ENCODE data around the gene CAMK2D.

CAMK2D gene

DNA sequence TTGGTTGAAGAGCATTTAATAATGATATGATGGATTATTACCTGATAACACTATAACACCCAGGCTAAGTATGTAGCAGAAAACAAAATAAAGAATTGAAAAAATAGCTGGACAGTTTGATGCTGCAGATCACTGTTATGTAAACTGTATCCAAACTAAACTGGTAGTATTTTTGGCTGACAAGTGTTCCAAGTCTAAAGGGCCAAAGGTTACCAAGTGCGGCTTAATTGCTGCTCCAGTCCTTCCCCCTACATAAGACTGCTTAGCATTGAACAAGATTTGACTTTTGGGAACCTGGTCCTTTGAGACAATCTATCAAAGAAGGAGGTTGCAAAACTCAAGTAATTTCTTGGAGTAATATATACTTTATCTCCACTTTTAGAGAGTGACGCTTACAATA, 249.6 kb downstream of the CAMK2D start:
- Histone ChIP-seq H3K27me3 (replicated peaks; ENCODE audit: control insufficient read depth, insufficient read depth, low read length) (no peaks in the 10 kb centered on the region), H3K36me3 (ENCODE audit: control insufficient read depth, insufficient read depth, low read length) (peaks cover 2% of the 10 kb centered on the region; the same call in 1 of the 2 replicates), H3K4me3 (replicated peaks; ENCODE audit: low read depth, low read length) (no peak overlapping the region)
- no peak for TF ChIP-seq CTCF (IDR thresholded peaks at IDR 0.05; ENCODE audit: insufficient read depth, low read length, poor library complexity, severe bottlenecking)
- no peak for DNase-seq (ENCODE audit: extremely low read depth, insufficient read length)

DNA sequence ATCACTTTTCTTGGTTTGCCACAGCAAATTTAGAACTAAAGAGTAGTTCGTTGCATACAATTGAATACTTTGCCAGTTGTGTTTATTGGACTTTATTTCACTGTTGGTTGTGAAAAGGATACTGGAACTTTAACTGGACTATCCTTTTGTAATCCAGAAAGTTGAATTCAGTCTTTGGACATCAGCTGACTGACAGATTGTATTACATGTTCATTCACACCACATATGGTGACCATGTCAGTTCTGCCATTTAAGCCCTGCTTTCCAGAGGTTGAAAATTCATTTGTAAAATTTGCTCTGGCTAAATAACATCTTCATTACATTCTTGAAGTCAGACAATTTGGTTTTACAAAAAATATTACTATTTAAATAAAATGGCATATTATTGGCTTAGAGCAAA, 251.7 kb downstream of the CAMK2D start:
- H3K27me3 ChIP-seq (replicated peaks; ENCODE audit: control insufficient read depth, insufficient read depth, low read length): no peaks in the 10 kb centered on the region
- H3K4me3 ChIP-seq (replicated peaks; ENCODE audit: low read depth, low read length): no peak overlapping the region
- DNase-seq (ENCODE audit: extremely low read depth, insufficient read length): no peak
- H3K36me3 ChIP-seq (ENCODE audit: control insufficient read depth, insufficient read depth, low read length): peaks cover 2% of the 10 kb centered on the region; the same call in 1 of the 2 replicates
- TF ChIP-seq CTCF (IDR thresholded peaks at IDR 0.05; ENCODE audit: insufficient read depth, low read length, poor library complexity, severe bottlenecking): no peak

GRCh38 chr4:113505044-113505443, 256.5 kb downstream of the CAMK2D start:
- Histone ChIP-seq H3K4me3 (replicated peaks; ENCODE audit: low read depth, low read length) (no peak overlapping the region), H3K27me3 (replicated peaks; ENCODE audit: control insufficient read depth, insufficient read depth, low read length) (no peaks in the 10 kb centered on the region), H3K36me3 (ENCODE audit: control insufficient read depth, insufficient read depth, low read length) (no peaks in the 10 kb centered on the region)
- no peak for TF ChIP-seq CTCF (IDR thresholded peaks at IDR 0.05; ENCODE audit: insufficient read depth, low read length, poor library complexity, severe bottlenecking)
- no peak for DNase-seq (ENCODE audit: extremely low read depth, insufficient read length)

DNA sequence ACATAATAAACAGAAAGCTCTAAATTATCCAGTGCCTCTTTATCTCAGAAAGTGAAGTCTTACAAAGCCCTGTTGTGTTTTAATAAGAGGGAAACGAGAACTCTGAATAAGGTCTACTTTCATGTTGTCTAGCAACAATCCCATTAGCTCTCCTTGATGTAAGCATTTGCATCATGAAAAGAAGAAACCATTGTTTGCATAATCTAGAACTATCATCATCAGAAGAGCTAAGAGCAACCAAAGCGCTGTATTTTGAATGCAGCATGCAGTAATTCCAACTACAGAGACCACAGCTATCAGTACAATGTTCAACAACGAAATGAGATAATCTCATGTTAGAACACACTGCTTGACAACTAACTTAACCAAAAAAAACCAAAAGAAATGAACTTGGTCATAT, 257.1 kb downstream of the CAMK2D start:
- H3K36me3 ChIP-seq (ENCODE audit: control insufficient read depth, insufficient read depth, low read length): no peaks in the 10 kb centered on the region
- no peak for DNase-seq (ENCODE audit: extremely low read depth, insufficient read length)
- no peak for TF ChIP-seq CTCF (IDR thresholded peaks at IDR 0.05; ENCODE audit: insufficient read depth, low read length, poor library complexity, severe bottlenecking)

GRCh38 chr4:113503691-113504090, 257.8 kb downstream of the CAMK2D start:
- TF ChIP-seq CTCF (IDR thresholded peaks at IDR 0.05; ENCODE audit: insufficient read depth, low read length, poor library complexity, severe bottlenecking): no peak

More for the DNA sequence above, 257.1 kb downstream of the CAMK2D start:
- Histone ChIP-seq H3K27me3 (replicated peaks; ENCODE audit: control insufficient read depth, insufficient read depth, low read length) (no peaks in the 10 kb centered on the region), H3K4me3 (replicated peaks; ENCODE audit: low read depth, low read length) (no peak overlapping the region)

GRCh38 chr4:113502906-113503305, 258.6 kb downstream of the CAMK2D start:
- no peak for TF ChIP-seq CTCF (IDR thresholded peaks at IDR 0.05; ENCODE audit: insufficient read depth, low read length, poor library complexity, severe bottlenecking)
- H3K4me3 ChIP-seq (replicated peaks; ENCODE audit: low read depth, low read length): no peak overlapping the region
- no peaks in the 10 kb centered on the region for H3K27me3 ChIP-seq (replicated peaks; ENCODE audit: control insufficient read depth, insufficient read depth, low read length)
- no peaks in the 10 kb centered on the region for H3K36me3 ChIP-seq (ENCODE audit: control insufficient read depth, insufficient read depth, low read length)
- DNase-seq (ENCODE audit: extremely low read depth, insufficient read length): no peak

More at GRCh38 chr4:113503691-113504090, 257.8 kb downstream of the CAMK2D start:
- DNase-seq (ENCODE audit: extremely low read depth, insufficient read length): no peak
- H3K4me3 ChIP-seq (replicated peaks; ENCODE audit: low read depth, low read length): no peak overlapping the region
- no peaks in the 10 kb centered on the region for H3K36me3 ChIP-seq (ENCODE audit: control insufficient read depth, insufficient read depth, low read length)
- no peaks in the 10 kb centered on the region for H3K27me3 ChIP-seq (replicated peaks; ENCODE audit: control insufficient read depth, insufficient read depth, low read length)

All from GM06990 (cell line).